H1 (cell line): Measurements from ENCODE around the gene ZNF624. TPM values are rescaled to one million over a fixed set of nuclear protein-coding genes. Genes with fewer than 3 reads are reported as not detected.
"Not testable (repeated sequence)": the region's sequence is repeated elsewhere in the genome, so short reads cannot be mapped to it uniquely, and the experiment has no call there.

Experiments used
- CTCF ChIA-PET: fragments of 300-600 bp; sonication (Branson Sonifier 250); formaldehyde crosslinking; loops from one replicate; lab custom pipeline; 2021; ENCODE audit not compliant: partially characterized antibody; lab: Charles Lee
- POLR2A ChIA-PET: fragments of 300-600 bp; sonication (Branson Sonifier 250); formaldehyde crosslinking; loops from one replicate; lab custom pipeline; 2021; ENCODE audit warnings: inconsistent platforms; ENCODE audit not compliant: partially characterized antibody; lab: Charles Lee
- DNase-seq, 2 experiments: peaks; one replicate each; pipeline versions ENCODE4 v3.0.0 to v3.0.0-alpha.2; 2010 to 2022; ENCODE audit warnings: low spot score in 2 of 2, low read depth in 1 of 2, mixed read lengths in 1 of 2
- FAIRE-seq: peaks from 2 replicates; lab custom pipeline; 2011; peaks lifted over from hg19 to GRCh38; lab: Jason Lieb, UNC
- H2AFZ ChIP-seq: 2 replicates; pipeline ENCODE4 v1.8.1; 2012; ENCODE audit warnings: low read length, inconsistent platforms
- H2AK5ac ChIP-seq: 2 replicates; pipeline ENCODE4 v1.6.1; 2013; ENCODE audit warnings: low read depth, low read length
- H2BK120ac ChIP-seq: replicated peaks from 2 replicates; pipeline ENCODE3; 2013; ENCODE audit warnings: low read depth, low read length, inconsistent platforms
- H2BK12ac ChIP-seq: 2 replicates; pipeline ENCODE4 v1.6.1; 2013; ENCODE audit warnings: low read depth, low read length
- H2BK15ac ChIP-seq: 2 replicates; pipeline ENCODE4 v1.6.1; 2013; ENCODE audit warnings: low read length
- H2BK20ac ChIP-seq: 2 replicates; pipeline ENCODE4 v1.6.1; 2013; ENCODE audit warnings: low read length
- H2BK5ac ChIP-seq: 2 replicates; pipeline ENCODE4 v1.6.1; 2013; ENCODE audit warnings: low read depth, low read length
- H3K14ac ChIP-seq: 2 replicates; pipeline ENCODE4 v1.6.1; 2013; ENCODE audit warnings: inconsistent platforms; ENCODE audit not compliant: insufficient read length
- H3K18ac ChIP-seq: 2 replicates; pipeline ENCODE4 v1.6.1; 2013; ENCODE audit warnings: low read length; ENCODE audit errors: extremely low read depth
- H3K23ac ChIP-seq: 2 replicates; pipeline ENCODE4 v1.6.1; 2013; ENCODE audit warnings: inconsistent platforms; ENCODE audit not compliant: insufficient read length
- H3K23me2 ChIP-seq: 2 replicates; pipeline ENCODE4 v1.6.1; 2013; ENCODE audit warnings: low read depth, low read length
- H3K27ac ChIP-seq: 2 replicates; pipeline ENCODE4 v1.6.1; 2011; ENCODE audit warnings: low read depth, low read length, inconsistent platforms
- H3K27me3 ChIP-seq, 4 experiments: replicated peaks in 1 of 4; 1 replicate in 1 of 4; 2 replicates in 3 of 4; pipeline versions ENCODE4 v1.6.1 to v1.8.1; 2011 to 2013; ENCODE audit warnings: low read length in 3 of 4, mild to moderate bottlenecking in 3 of 4, inconsistent platforms in 2 of 4, mixed read lengths in 2 of 4, moderate library complexity in 1 of 4; ENCODE audit not compliant: control insufficient read depth in 3 of 4, insufficient read depth in 3 of 4; ENCODE audit errors: extremely low read depth in 1 of 4
- H3K36me3 ChIP-seq, 4 experiments: 2 replicates each; pipeline versions ENCODE4 v1.6.1 to v1.8.1; 2011 to 2013; ENCODE audit warnings: mild to moderate bottlenecking in 4 of 4, low read length in 3 of 4, moderate library complexity in 2 of 4, control low read depth in 1 of 4, inconsistent platforms in 1 of 4; ENCODE audit not compliant: insufficient read depth in 4 of 4, control insufficient read depth in 2 of 4
- H3K4ac ChIP-seq: replicated peaks from 2 replicates; pipeline ENCODE3; 2013; ENCODE audit warnings: low read length, low read depth, mixed read lengths, inconsistent platforms; ENCODE audit not compliant: insufficient read length
- H3K4me1 ChIP-seq, 4 experiments: replicated peaks in 1 of 4; 1 replicate in 1 of 4; 2 replicates in 3 of 4; pipeline versions ENCODE4 v1.6.1 to v1.8.1; 2011 to 2013; ENCODE audit warnings: low read length in 3 of 4, inconsistent platforms in 2 of 4, mixed read lengths in 1 of 4; ENCODE audit not compliant: insufficient read depth in 4 of 4, control insufficient read depth in 3 of 4
- H3K4me2 ChIP-seq, 2 experiments: 2 replicates each; pipeline versions ENCODE4 v1.6.1 to v1.8.1; 2011 to 2013; ENCODE audit warnings: low read depth in 2 of 2, low read length in 2 of 2, control low read depth in 1 of 2, inconsistent platforms in 1 of 2, mild to moderate bottlenecking in 1 of 2; ENCODE audit not compliant: insufficient read depth in 1 of 2
- H3K4me3 ChIP-seq, 4 experiments: fragments of 200-600, 300-600 bp in 1 of 4; sonication (generic), shearing (Covaris generic), sonication (Bioruptor Twin) in 1 of 4; 2 replicates each; pipeline versions ENCODE4 v1.5.1 to v1.8.1; 2011 to 2016; ENCODE audit warnings: low read length in 4 of 4, low read depth in 3 of 4, control low read depth in 2 of 4, inconsistent platforms in 2 of 4, mild to moderate bottlenecking in 2 of 4, mixed read lengths in 1 of 4, moderate library complexity in 1 of 4; ENCODE audit not compliant: insufficient read depth in 2 of 4; ENCODE audit errors: extremely low read depth in 1 of 4
- H3K56ac ChIP-seq: replicated peaks from 2 replicates; pipeline ENCODE3; 2013; ENCODE audit warnings: low read depth, mild to moderate bottlenecking, mixed read lengths, low read length, inconsistent platforms; ENCODE audit not compliant: insufficient read length
- H3K79me1 ChIP-seq: 2 replicates; pipeline ENCODE4 v1.6.1; 2013; ENCODE audit warnings: low read depth, low read length, control low read depth
- H3K79me2 ChIP-seq, 2 experiments: 2 replicates each; pipeline versions ENCODE4 v1.6.1 to v1.8.1; 2012 to 2013; ENCODE audit warnings: low read length in 2 of 2, mild to moderate bottlenecking in 2 of 2, inconsistent platforms in 1 of 2; ENCODE audit not compliant: insufficient read depth in 2 of 2, control insufficient read depth in 1 of 2
- H3K9ac ChIP-seq, 4 experiments: replicated peaks in 1 of 4; 1 replicate in 1 of 4; 2 replicates in 3 of 4; pipeline versions ENCODE4 v1.6.1 to v1.8.1; 2011 to 2013; ENCODE audit warnings: low read depth in 3 of 4, low read length in 3 of 4, control low read depth in 2 of 4, mild to moderate bottlenecking in 2 of 4, moderate library complexity in 2 of 4, inconsistent platforms in 1 of 4; ENCODE audit errors: extremely low read depth in 1 of 4
- H3K9me3 ChIP-seq, 2 experiments: 2 replicates each; pipeline versions ENCODE4 v1.6.1 to v1.8.1; 2012 to 2013; ENCODE audit warnings: mild to moderate bottlenecking in 2 of 2, moderate library complexity in 2 of 2, control low read depth in 1 of 2, inconsistent platforms in 1 of 2, low read depth in 1 of 2, low read length in 1 of 2, mixed read lengths in 1 of 2; ENCODE audit not compliant: insufficient read depth in 2 of 2
- H4K20me1 ChIP-seq, 2 experiments: replicated peaks in 1 of 2; 2 replicates each; pipeline versions ENCODE3 to v1.8.1; 2011 to 2013; ENCODE audit warnings: inconsistent platforms in 2 of 2, low read length in 2 of 2, mild to moderate bottlenecking in 1 of 2; ENCODE audit not compliant: insufficient read depth in 2 of 2, control insufficient read depth in 1 of 2
- H4K5ac ChIP-seq: 2 replicates; pipeline ENCODE4 v1.6.1; 2013; ENCODE audit warnings: low read length, low read depth, mixed read lengths, inconsistent platforms; ENCODE audit not compliant: insufficient read length
- H4K8ac ChIP-seq: 2 replicates; pipeline ENCODE4 v1.8.0; 2013; ENCODE audit warnings: mild to moderate bottlenecking, moderate library complexity, low read length, inconsistent platforms; ENCODE audit not compliant: insufficient read depth; ENCODE audit errors: extremely low read depth
- H4K91ac ChIP-seq: replicated peaks from 2 replicates; pipeline ENCODE3; 2013; ENCODE audit warnings: low read length, mixed read lengths, inconsistent platforms; ENCODE audit not compliant: insufficient read length
- ASH2L ChIP-seq: fragments of 200-600, 300-600 bp; sonication (generic); IDR thresholded peaks from one replicate; pipeline ENCODE4 v1.7.1; 2017; ENCODE audit warnings: low read length
- WGBS, 2 experiments: shearing (Covaris generic) in 1 of 2; methylation state at CpG; one replicate each; pipeline versions ENCODE4 v1.1.6 to v1.1.7; 2013 to 2015; ENCODE audit warnings: low lambda C conversion rate in 2 of 2, mixed read lengths in 2 of 2, inconsistent platforms in 1 of 2, low coverage in 1 of 2, missing lambda C conversion rate in 1 of 2; ENCODE audit not compliant: insufficient replicate concordance in 2 of 2, insufficient coverage in 1 of 2, insufficient read length in 1 of 2; ENCODE audit errors: extremely low coverage in 1 of 2, missing lambda C conversion rate in 1 of 2; 5-methylcytosine and 5-hydroxymethylcytosine counted together
- polyA plus RNA-seq, 7 experiments: library from polyadenylated mRNA; depleted of rRNA in 3 of 7; stranded (reverse) in 5 of 7; unstranded in 2 of 7; fragments of >200 nt in 5 of 7; fragments of 200-250 nt in 2 of 7; gene quantifications; 1 replicate in 5 of 7; 2 replicates in 1 of 7; 4 replicates in 1 of 7; pipeline versions ENCODE4 v1.2.1 to v1.2.3, GENCODE V29; 2011 to 2013; ENCODE audit warnings: missing spikeins in 2 of 7, mixed read lengths in 2 of 7
- total RNA-seq: library from RNA; stranded (reverse); fragmentation: NEBNext Ultra II Directional; extraction: Animal tissue kit (Norgen Biotek cat#: 25700); gene quantifications from 2 replicates; pipeline ENCODE4 v1.2.1, GENCODE V29; 2021

Gene ZNF624
- total and polyA plus RNA-seq, 2 of the 8 experiments (the other 6 are each of a cell fraction or from before 2014, with no cell fraction given), result 0.39 to 2.5 TPM

DNA sequence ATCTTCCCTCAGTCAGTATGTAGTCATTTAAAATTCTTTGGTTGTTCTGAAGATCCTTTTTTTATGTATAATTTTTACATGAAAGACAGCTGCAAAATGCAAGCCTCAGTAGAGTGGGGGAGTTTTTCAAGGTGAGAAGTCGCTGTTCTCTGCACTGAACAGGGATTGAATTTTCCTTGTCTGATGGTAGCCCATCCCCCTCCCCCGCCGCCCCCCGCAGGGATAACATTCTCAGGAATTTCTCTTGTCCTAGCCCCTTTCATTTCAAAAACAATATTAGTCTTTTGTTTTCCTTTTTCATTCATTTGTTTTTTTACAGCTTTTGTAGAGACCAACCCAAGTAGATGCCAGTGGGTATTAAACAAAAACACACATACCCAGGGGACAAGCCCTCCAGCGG, 33.5 kb upstream of the ZNF624 start:
- H2BK12ac ChIP-seq, DNase-seq, H3K79me2 ChIP-seq, H3K23me2 ChIP-seq, H4K20me1 ChIP-seq, H2AK5ac ChIP-seq, H3K18ac ChIP-seq, H3K4me1 ChIP-seq, H4K5ac ChIP-seq, H3K14ac ChIP-seq, H2AFZ ChIP-seq, H2BK120ac ChIP-seq, H3K79me1 ChIP-seq, H4K91ac ChIP-seq, H3K56ac ChIP-seq, CTCF ChIA-PET, H3K23ac ChIP-seq, H3K27me3 ChIP-seq, H2BK20ac ChIP-seq, H2BK5ac ChIP-seq, H3K27ac ChIP-seq, H3K4ac ChIP-seq, H3K36me3 ChIP-seq, H3K9ac ChIP-seq, H2BK15ac ChIP-seq, POLR2A ChIA-PET, H4K8ac ChIP-seq: not testable (repeated sequence)
- Histone ChIP-seq H3K4me2 (peak overlapping the region; percentile 44 to 49; a peak in 3 of 4 replicates), H3K4me3 (peak overlapping the region in 1 of 4 experiments; percentile 28; a peak in 1 of 8 replicates), H3K9me3 (peaks cover 0 to 15% of the 10 kb centered on the region in 2 experiments; a peak in 1 of 4 replicates)
- 0% methylated on average over 5 of the region's 5 CpGs; no CpG with 5 or more reads in 1 of the 2 experiments for WGBS, 2 experiments
- peak; percentile 24 for FAIRE-seq
- TF ChIP-seq ASH2L, result peak; percentile 35

- POLR2A ChIA-PET, CTCF ChIA-PET, H3K79me1 ChIP-seq, H2AFZ ChIP-seq, H2BK15ac ChIP-seq, H3K56ac ChIP-seq, H3K36me3 ChIP-seq, H4K91ac ChIP-seq, DNase-seq, H3K14ac ChIP-seq, FAIRE-seq, H4K8ac ChIP-seq, H3K4me2 ChIP-seq, H2AK5ac ChIP-seq, H3K4ac ChIP-seq, H3K27ac ChIP-seq, H3K79me2 ChIP-seq, H2BK12ac ChIP-seq, H3K23me2 ChIP-seq, H4K20me1 ChIP-seq, H3K9ac ChIP-seq, H3K4me1 ChIP-seq, H3K27me3 ChIP-seq, H3K23ac ChIP-seq, H3K4me3 ChIP-seq, H2BK120ac ChIP-seq: not testable (repeated sequence)
- Histone ChIP-seq H4K5ac (peak overlapping the region; percentile 62), H3K18ac (peak overlapping the region; percentile 78), H2BK5ac (peak overlapping the region; percentile 85; the same call in 1 of the 2 replicates), H3K9me3 (peaks cover 0 to 15% of the 10 kb centered on the region in 2 experiments; a peak in 1 of 4 replicates), H2BK20ac (0 out of 2 replicates have a peak overlapping the region, but pooled peaks have one; percentile 61)
- WGBS, 2 experiments, result 100% methylated on average over 4 of the region's 4 CpGs; no CpG with 5 or more reads in 1 of the 2 experiments
Observed at GRCh38 chr17:16686019-16686418, 32.4 kb upstream of the ZNF624 start.
